IPS-18a (cell line): ENCODE results near the gene PORCN.
"Not testable (repeated sequence)": the region's sequence is repeated elsewhere in the genome, so short reads cannot be mapped to it uniquely, and the experiment has no call there.

Experiments
- H3K27ac ChIP-seq: one replicate; pipeline ENCODE4 v1.5.1; 2013; ENCODE audit warnings: low read length
- H3K27me3 ChIP-seq: one replicate; pipeline ENCODE4 v1.6.1; 2013; ENCODE audit warnings: mild to moderate bottlenecking, low read length; ENCODE audit not compliant: control insufficient read depth, insufficient read depth
- H3K36me3 ChIP-seq: one replicate; pipeline ENCODE4 v1.6.1; 2013; ENCODE audit warnings: low read depth, low read length; ENCODE audit not compliant: control insufficient read depth
- H3K4me1 ChIP-seq: one replicate; pipeline ENCODE4 v1.6.1; 2013; ENCODE audit warnings: low read depth, low read length; ENCODE audit not compliant: control insufficient read depth
- H3K4me3 ChIP-seq: one replicate; pipeline ENCODE4 v1.5.1; 2013; ENCODE audit warnings: low read length
- H3K9ac ChIP-seq: one replicate; pipeline ENCODE4 v1.6.1; 2013; ENCODE audit warnings: mild to moderate bottlenecking, low read length, moderate library complexity
- H3K9me3 ChIP-seq: one replicate; pipeline ENCODE4 v1.6.1; 2013; ENCODE audit warnings: low read depth, low read length; ENCODE audit not compliant: control insufficient read depth

Gene PORCN

DNA sequence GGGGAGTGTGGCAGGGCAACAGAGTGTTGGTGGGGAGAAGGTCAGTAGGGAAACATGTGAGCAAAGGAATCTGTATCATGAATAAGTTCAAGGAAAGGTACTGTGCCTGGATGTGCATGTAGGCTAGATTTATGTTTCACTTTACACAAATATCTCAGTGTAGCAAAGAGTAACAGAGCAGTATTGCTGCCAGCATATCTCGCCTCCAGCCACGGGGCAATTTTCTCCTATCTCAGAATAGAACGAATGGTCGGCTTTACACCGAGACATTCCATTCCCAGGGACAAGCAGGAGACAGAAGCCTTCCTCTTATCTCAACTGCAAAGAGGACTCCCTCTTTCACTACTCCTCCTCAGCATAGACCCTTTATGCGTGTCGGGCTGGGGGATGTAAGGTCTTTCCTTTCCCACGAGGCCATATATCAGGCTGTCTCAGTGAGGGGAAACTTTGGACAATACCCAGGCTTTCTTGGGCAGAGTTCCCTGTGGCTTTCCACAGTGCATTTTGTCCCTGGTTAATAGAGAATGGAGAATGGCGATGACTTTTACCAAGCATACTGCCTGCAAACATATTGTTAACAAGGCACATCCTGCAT is 47.0 kb downstream of the PORCN start:
- not testable (repeated sequence) for H3K9ac ChIP-seq, H3K4me3 ChIP-seq, H3K27ac ChIP-seq, H3K9me3 ChIP-seq, H3K36me3 ChIP-seq, H3K4me1 ChIP-seq, H3K27me3 ChIP-seq

DNA sequence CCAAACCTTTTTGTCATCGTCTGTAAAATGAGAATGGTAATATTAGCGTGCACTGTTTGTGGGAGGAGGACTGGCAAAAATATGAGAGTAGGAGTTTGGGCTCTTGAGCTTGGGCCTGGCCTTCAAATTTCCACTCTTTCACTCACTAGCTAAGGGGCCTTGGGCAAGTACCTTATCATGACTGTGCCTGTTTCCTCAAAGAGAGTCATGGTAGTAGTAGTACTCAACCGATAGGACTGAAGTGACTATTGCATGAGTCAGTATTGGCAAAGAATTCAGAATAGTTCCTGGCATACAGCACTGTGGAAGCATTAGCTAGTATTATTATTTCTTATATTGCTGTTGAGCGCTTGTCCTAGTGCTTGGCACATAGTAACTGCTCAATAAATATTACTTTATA is 49.5 kb downstream of the PORCN start:
- no peaks in the 10 kb centered on the region for H3K4me1 ChIP-seq
- H3K4me3 ChIP-seq: no peak overlapping the region
- H3K36me3 ChIP-seq: peaks cover 9% of the 10 kb centered on the region
- peaks cover 8% of the 10 kb centered on the region for H3K9me3 ChIP-seq
- H3K27ac ChIP-seq: no peak overlapping the region
- no peaks in the 10 kb centered on the region for H3K27me3 ChIP-seq
- no peak overlapping the region for H3K9ac ChIP-seq

DNA sequence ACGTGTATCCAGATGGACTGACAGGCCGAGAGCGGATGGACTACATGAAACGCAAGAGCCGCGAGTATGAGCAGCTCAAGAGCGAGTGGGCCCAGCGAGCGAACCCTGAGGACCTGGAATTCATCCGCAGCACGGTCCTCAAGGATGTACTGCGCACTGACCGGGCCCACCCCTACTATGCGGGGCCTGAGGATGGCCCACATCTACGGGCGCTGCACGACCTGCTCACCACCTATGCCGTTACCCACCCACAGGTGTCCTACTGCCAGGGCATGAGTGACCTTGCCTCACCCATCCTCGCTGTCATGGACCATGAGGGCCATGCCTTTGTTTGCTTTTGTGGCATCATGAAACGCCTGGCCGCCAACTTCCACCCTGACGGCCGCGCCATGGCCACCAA is 50.8 kb downstream of the PORCN start:
- peaks cover 8% of the 10 kb centered on the region for H3K9me3 ChIP-seq
- H3K27ac ChIP-seq: no peak overlapping the region
- no peak overlapping the region for H3K4me3 ChIP-seq
- peaks cover 9% of the 10 kb centered on the region for H3K36me3 ChIP-seq
- no peak overlapping the region for H3K9ac ChIP-seq
- H3K27me3 ChIP-seq: no peaks in the 10 kb centered on the region
- H3K4me1 ChIP-seq: no peaks in the 10 kb centered on the region

DNA sequence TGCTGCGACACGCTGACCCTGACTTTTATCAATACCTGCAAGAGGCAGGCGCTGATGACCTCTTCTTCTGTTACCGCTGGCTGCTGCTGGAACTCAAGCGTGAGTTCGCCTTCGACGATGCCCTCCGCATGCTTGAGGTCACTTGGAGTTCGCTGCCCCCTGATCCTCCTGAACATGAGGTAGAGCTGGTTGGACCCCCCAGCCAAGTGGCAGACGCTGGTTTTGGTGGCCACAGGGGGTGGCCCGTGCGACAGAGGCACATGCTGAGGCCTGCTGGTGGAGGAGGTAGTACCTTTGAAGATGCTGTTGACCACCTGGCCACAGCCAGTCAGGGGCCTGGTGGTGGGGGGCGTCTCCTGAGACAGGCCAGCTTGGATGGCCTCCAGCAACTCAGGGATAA is 51.3 kb downstream of the PORCN start:
- Histone ChIP-seq H3K36me3 (peaks cover 9% of the 10 kb centered on the region), H3K9me3 (peaks cover 6% of the 10 kb centered on the region), H3K27ac (no peak overlapping the region), H3K4me3 (no peak overlapping the region), H3K4me1 (no peaks in the 10 kb centered on the region), H3K9ac (no peak overlapping the region), H3K27me3 (no peaks in the 10 kb centered on the region)

DNA sequence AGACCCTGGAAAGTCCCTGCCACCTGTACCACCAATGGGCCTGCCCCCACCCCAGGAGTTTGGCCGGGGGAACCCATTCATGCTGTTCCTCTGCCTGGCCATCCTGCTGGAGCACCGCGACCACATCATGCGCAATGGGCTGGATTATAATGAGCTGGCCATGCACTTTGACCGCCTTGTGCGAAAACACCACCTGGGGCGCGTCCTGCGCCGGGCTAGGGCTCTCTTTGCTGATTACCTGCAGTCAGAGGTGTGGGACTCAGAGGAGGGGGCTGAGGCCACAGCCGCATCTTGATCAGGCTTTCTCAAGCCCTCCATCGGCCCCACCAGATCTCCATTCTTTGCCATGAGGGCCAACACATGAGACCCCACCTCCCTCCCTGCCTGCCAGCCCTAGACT is 51.9 kb downstream of the PORCN start:
- Histone ChIP-seq H3K4me1 (no peaks in the 10 kb centered on the region), H3K9ac (no peak overlapping the region), H3K27ac (no peak overlapping the region), H3K4me3 (no peak overlapping the region), H3K27me3 (no peaks in the 10 kb centered on the region), H3K9me3 (peaks cover 3% of the 10 kb centered on the region), H3K36me3 (peaks cover 9% of the 10 kb centered on the region)

DNA sequence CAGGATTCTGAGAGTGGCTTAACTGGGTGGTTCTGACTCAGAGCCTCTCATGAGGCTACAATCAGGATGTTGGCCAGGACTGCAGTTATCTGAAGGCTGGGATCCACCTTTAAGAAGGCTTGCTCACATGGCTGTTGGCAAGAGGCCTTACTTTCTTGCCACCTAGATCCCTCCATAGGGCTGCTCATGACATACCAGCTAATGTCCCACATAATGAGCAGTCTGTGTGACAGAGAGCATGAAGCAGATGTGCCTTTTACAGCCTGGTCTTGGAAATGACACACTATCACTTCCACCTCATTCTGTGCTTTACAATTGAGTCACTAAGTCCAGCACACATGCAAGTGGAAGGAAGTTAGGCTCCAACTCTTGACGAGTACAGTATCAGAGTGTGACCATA is 61.2 kb downstream of the PORCN start:
- Histone ChIP-seq H3K27ac (no peak overlapping the region), H3K4me1 (no peaks in the 10 kb centered on the region)

More for the DNA sequence above, 61.2 kb downstream of the PORCN start:
- Histone ChIP-seq H3K4me3 (no peak overlapping the region), H3K9ac (no peak overlapping the region), H3K36me3 (peaks cover 1% of the 10 kb centered on the region), H3K9me3 (peaks cover 3% of the 10 kb centered on the region), H3K27me3 (no peaks in the 10 kb centered on the region)
